ENCODE measurements around the gene DRC1. TPM values are rescaled to one million over a fixed set of nuclear protein-coding genes. Genes with fewer than 3 reads are reported as not detected.

DRC1 gene
- polyA plus RNA-seq, 2 of the 4 experiments (the other 2 are of a cell fraction): 0.21 to 0.39 TPM

DNA sequence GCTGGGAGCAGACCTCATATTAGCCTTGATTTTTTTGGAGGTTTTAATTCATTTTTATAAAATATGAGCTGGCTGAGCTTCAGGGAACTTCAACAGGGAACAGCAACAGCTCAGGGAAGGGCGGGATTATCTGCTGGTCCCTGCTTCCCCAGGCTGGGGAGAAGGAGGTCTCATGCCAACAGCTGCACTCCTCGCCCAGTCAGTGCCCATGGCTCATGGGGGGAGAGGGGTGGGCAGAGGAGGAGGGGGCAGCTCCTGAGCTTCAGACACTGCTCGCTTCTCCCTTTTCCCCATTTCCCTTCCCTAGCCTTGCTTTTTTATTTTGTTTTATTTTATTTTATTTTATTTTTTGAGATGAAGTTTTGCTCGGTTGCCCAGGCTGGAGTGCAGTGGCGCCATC lies 76.6 kb downstream of the DRC1 start:
- ChIA-PET POLR2A (no interaction called here), CTCF (interaction anchor here (1.2 to 2.3 kb wide), 4 partner anchors 11 to 29 kb away, joined by 3 to 15 read pairs (median 5); no protein-coding TSS in a partner anchor)
- Histone ChIP-seq H3K4me2 (no peak overlapping the region), H3K9me3 (no peaks in the 10 kb centered on the region), H3K4me3 (no peak overlapping the region), H3K27ac (no peak overlapping the region; a peak in 1 of 6 replicates), H3K4me1 (peaks cover 4% of the 10 kb centered on the region; the same call in 1 of the 3 replicates)
- DNase-seq (ENCODE audit: low read depth in 1 of 2, low spot score in 1 of 2): no peak
- FAIRE-seq: no peak
- WGBS (ENCODE audit: missing lambda C conversion rate): 88% methylated on average over 5 of the region's 5 CpGs
- ATAC-seq: no peak
- no peak for TF ChIP-seq CHD4 (IDR thresholded peaks at IDR 0.05; ENCODE audit: borderline replicate concordance)
- TF ChIP-seq, protein P1, sequence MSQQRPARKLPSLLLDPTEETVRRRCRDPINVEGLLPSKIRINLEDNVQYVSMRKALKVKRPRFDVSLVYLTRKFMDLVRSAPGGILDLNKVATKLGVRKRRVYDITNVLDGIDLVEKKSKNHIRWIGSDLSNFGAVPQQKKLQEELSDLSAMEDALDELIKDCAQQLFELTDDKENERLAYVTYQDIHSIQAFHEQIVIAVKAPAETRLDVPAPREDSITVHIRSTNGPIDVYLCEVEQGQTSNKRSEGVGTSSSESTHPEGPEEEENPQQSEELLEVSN (IDR thresholded peaks at IDR 0.05; ENCODE audit: borderline replicate concordance, low read depth): no peak
- TF ChIP-seq RFX5 (IDR thresholded peaks at IDR 0.05): no peak
- TF ChIP-seq SREBF2 (IDR thresholded peaks at IDR 0.05): no peak
- TF ChIP-seq, protein P2, sequence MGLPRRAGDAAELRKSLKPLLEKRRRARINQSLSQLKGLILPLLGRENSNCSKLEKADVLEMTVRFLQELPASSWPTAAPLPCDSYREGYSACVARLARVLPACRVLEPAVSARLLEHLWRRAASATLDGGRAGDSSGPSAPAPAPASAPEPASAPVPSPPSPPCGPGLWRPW (IDR thresholded peaks at IDR 0.05): no peak
- TF ChIP-seq RARB (CRISPR knock-in tag; IDR thresholded peaks at IDR 0.05): no peak
- no peak for TF ChIP-seq ZFP36 (IDR thresholded peaks at IDR 0.05; ENCODE audit: borderline replicate concordance, partially characterized antibody)

DNA sequence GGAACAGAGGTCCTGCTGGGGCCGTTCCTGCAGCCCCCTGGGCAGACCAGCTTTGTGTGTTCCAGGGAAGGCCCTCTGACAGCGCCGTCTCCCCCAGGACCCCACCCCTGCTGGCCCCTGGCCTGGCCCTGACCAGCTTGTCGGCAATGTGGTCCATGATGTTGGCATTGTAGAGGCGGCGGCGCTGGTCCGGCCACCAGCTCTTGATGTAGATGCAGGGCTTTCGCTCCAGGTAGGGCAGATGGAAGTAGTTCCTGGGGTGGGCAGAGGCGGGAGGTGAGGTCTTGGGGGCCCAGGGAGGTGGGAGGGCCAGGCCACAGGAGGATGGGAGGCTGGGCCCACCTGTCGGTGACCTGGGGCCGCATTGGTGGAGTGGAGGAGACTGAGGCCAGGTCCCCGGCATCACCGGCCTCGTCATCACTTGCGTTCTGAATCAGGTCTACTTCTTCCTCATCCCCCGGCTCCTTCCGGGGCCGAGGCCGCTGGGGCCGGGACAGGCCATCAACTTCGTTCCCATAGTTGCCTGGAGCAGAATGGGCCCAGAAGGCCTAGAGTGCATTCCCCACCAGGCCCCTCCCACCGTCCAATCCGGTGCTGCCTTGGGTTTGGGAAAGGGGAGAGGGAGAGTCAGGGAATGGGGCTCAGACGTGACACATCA lies 77.5 kb downstream of the DRC1 start:
- TF ChIP-seq CEBPB (IDR thresholded peaks at IDR 0.05): no peak
- TF ChIP-seq FOXS1 (CRISPR knock-in tag; IDR thresholded peaks at IDR 0.05): no peak
- TF ChIP-seq BHLHE40 (IDR thresholded peaks at IDR 0.05; ENCODE audit: low read depth, low read length): no peak
- no peak for TF ChIP-seq ZSCAN20 (CRISPR knock-in tag; IDR thresholded peaks at IDR 0.05)
- no peak for TF ChIP-seq HDAC2 (IDR thresholded peaks at IDR 0.05)
- TF ChIP-seq RNF2 (IDR thresholded peaks at IDR 0.05; ENCODE audit: borderline replicate concordance, low read depth): no peak
- TF ChIP-seq JUNB (IDR thresholded peaks at IDR 0.05): no peak
- no peak for TF ChIP-seq EHF (CRISPR knock-in tag; IDR thresholded peaks at IDR 0.05)
- TF ChIP-seq RFX5 (IDR thresholded peaks at IDR 0.05): no peak
- TF ChIP-seq ZFP36 (IDR thresholded peaks at IDR 0.05; ENCODE audit: borderline replicate concordance, partially characterized antibody): no peak
- no peak for TF ChIP-seq KDM5A (IDR thresholded peaks at IDR 0.05)
- TF ChIP-seq EP300 (IDR thresholded peaks at IDR 0.05): no peak
- no peak for TF ChIP-seq ZC3H11A (IDR thresholded peaks at IDR 0.05)
- TF ChIP-seq ZNF302 (CRISPR knock-in tag; IDR thresholded peaks at IDR 0.05): no peak
- TF ChIP-seq, protein P3, sequence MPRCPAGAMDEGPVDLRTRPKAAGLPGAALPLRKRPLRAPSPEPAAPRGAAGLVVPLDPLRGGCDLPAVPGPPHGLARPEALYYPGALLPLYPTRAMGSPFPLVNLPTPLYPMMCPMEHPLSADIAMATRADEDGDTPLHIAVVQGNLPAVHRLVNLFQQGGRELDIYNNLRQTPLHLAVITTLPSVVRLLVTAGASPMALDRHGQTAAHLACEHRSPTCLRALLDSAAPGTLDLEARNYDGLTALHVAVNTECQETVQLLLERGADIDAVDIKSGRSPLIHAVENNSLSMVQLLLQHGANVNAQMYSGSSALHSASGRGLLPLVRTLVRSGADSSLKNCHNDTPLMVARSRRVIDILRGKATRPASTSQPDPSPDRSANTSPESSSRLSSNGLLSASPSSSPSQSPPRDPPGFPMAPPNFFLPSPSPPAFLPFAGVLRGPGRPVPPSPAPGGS (IDR thresholded peaks at IDR 0.05): no peak

GRCh38 chr2:26479789-26480565 lies 78.3 kb downstream of the DRC1 start:
- DNase-seq (ENCODE audit: low read depth in 1 of 2, low spot score in 1 of 2) (no peak), ATAC-seq (no peak), FAIRE-seq (no peak)
- POLR2A ChIA-PET: no interaction called here
- H3K4me1 ChIP-seq: peaks cover 4% of the 10 kb centered on the region; the same call in 1 of the 3 replicates
- H3K4me3 ChIP-seq: no peak overlapping the region
- no peak overlapping the region for H3K4me2 ChIP-seq
- no peaks in the 10 kb centered on the region for H3K9me3 ChIP-seq
- 69% methylated on average over 18 of the region's 21 CpGs for WGBS (ENCODE audit: missing lambda C conversion rate)
- TF ChIP-seq PBX3 (IDR thresholded peaks at IDR 0.05) (no peak), TP53 (CRISPR knock-in tag; IDR thresholded peaks at IDR 0.05) (no peak), ESRRA (IDR thresholded peaks at IDR 0.05; ENCODE audit: borderline replicate concordance, low read length) (no peak)
- no peak overlapping the region for H3K27ac ChIP-seq
- CTCF ChIA-PET: interaction anchor here (1.1 to 2.0 kb wide), 5 partner anchors 11 to 126 kb away, joined by 4 to 9 read pairs (median 4); no protein-coding TSS in a partner anchor

More for the DNA sequence above, 77.5 kb downstream of the DRC1 start:
- Histone ChIP-seq H3K4me3 (no peak overlapping the region), H3K4me2 (no peak overlapping the region), H3K27ac (no peak overlapping the region), H3K9me3 (no peaks in the 10 kb centered on the region), H3K4me1 (peaks cover 4% of the 10 kb centered on the region; the same call in 1 of the 3 replicates)
- DNase-seq (ENCODE audit: low read depth in 1 of 2, low spot score in 1 of 2) (no peak), ATAC-seq (no peak), FAIRE-seq (no peak)
- ChIA-PET POLR2A (no interaction called here), CTCF (interaction anchor here (1.5 to 2.3 kb wide), 3 partner anchors 10 to 24 kb away, joined by 4 to 15 read pairs (median 9); no protein-coding TSS in a partner anchor)
- WGBS (ENCODE audit: missing lambda C conversion rate): 91% methylated on average over 22 of the region's 25 CpGs
